ENCODE measurements around the gene DDX31. TPM values are rescaled to one million over a fixed set of nuclear protein-coding genes. Genes with fewer than 3 reads are reported as not detected.

DDX31 gene
- total RNA-seq, 2 donors from 2014 or later: 8.6 to 15.6 TPM

GRCh38 chr9:132597073-132597775 lies 72.6 kb downstream of the DDX31 start:
- peak in 2 of 4 donors; percentile 19 to 45 for DNase-seq
- Histone ChIP-seq H3K4me1 (no peaks in the 10 kb centered on the region), H3K27me3 (no peaks in the 10 kb centered on the region), H3K9me3 (no peaks in the 10 kb centered on the region), H3K36me3 (replicated peaks in 1 of 2; ENCODE audit: insufficient read depth in 1 of 2, low read depth in 2 of 2) (peaks cover 3 to 13% of the 10 kb centered on the region in 2 donors), H3K4me3 (no peak overlapping the region), H3K27ac (no peak overlapping the region)
- ATAC-seq: no peak
- TF ChIP-seq CTCF (IDR thresholded peaks at IDR 0.05) (no peak), POLR2A (IDR thresholded peaks at IDR 0.05) (no peak)
- WGBS, 2 donors: 83 to 91% methylated on average over 13 to 16 of the region's 16 CpGs
- intact Hi-C loops (cut with DNase I): no loop called here

GRCh38 chr9:132596200-132596599 lies 73.6 kb downstream of the DDX31 start:
- no peaks in the 10 kb centered on the region for H3K4me1 ChIP-seq
- WGBS, 2 donors: 61 to 62% methylated on average over 3 of the region's 3 CpGs
- H3K36me3 ChIP-seq (replicated peaks in 1 of 2; ENCODE audit: insufficient read depth in 1 of 2, low read depth in 2 of 2): peaks cover 3 to 13% of the 10 kb centered on the region in 2 donors
- H3K9me3 ChIP-seq: no peaks in the 10 kb centered on the region
- no peak overlapping the region for H3K4me3 ChIP-seq
- DNase-seq: no peak
- TF ChIP-seq CTCF (IDR thresholded peaks at IDR 0.05) (no peak), POLR2A (IDR thresholded peaks at IDR 0.05) (no peak)
- intact Hi-C loops (cut with DNase I): no loop called here
- H3K27me3 ChIP-seq: no peaks in the 10 kb centered on the region
- ATAC-seq: no peak
- H3K27ac ChIP-seq: no peak overlapping the region

GRCh38 chr9:132595319-132595718 lies 74.5 kb downstream of the DDX31 start:
- WGBS, 2 donors: 91 to 93% methylated on average over 6 of the region's 6 CpGs
- intact Hi-C loops (cut with DNase I): no loop called here
- H3K4me1 ChIP-seq: peaks cover 6% of the 10 kb centered on the region
- H3K4me3 ChIP-seq: no peak overlapping the region
- H3K36me3 ChIP-seq (replicated peaks in 1 of 2; ENCODE audit: insufficient read depth in 1 of 2, low read depth in 2 of 2): peaks cover 3 to 13% of the 10 kb centered on the region in 2 donors
- H3K27ac ChIP-seq: no peak overlapping the region
- ATAC-seq: no peak
- H3K9me3 ChIP-seq: no peaks in the 10 kb centered on the region
- peaks cover 0 to 7% of the 10 kb centered on the region in 2 donors for H3K27me3 ChIP-seq
- no peak for TF ChIP-seq CTCF (IDR thresholded peaks at IDR 0.05)
- TF ChIP-seq POLR2A (IDR thresholded peaks at IDR 0.05): no peak
- no peak for DNase-seq

GRCh38 chr9:132594412-132594811 lies 75.4 kb downstream of the DDX31 start:
- 91 to 94% methylated on average over 10 to 13 of the region's 13 CpGs for WGBS, 2 donors
- intact Hi-C loops (cut with DNase I): no loop called here

More at GRCh38 chr9:132594412-132594811, 75.4 kb downstream of the DDX31 start:
- peaks cover 3 to 13% of the 10 kb centered on the region in 2 donors for H3K36me3 ChIP-seq (replicated peaks in 1 of 2; ENCODE audit: insufficient read depth in 1 of 2, low read depth in 2 of 2)
- no peaks in the 10 kb centered on the region for H3K9me3 ChIP-seq
- no peak for ATAC-seq
- H3K4me3 ChIP-seq: no peak overlapping the region
- DNase-seq: no peak
- no peak overlapping the region for H3K27ac ChIP-seq
- TF ChIP-seq POLR2A (IDR thresholded peaks at IDR 0.05) (no peak), CTCF (IDR thresholded peaks at IDR 0.05) (no peak)
- peaks cover 7% of the 10 kb centered on the region for H3K4me1 ChIP-seq
- H3K27me3 ChIP-seq: peaks cover 0 to 13% of the 10 kb centered on the region in 2 donors

All from body of pancreas (tissue), 4 donors.